ENCODE data around the gene PRRC2A. TPM values are rescaled to one million over a fixed set of nuclear protein-coding genes. Genes with fewer than 3 reads are reported as not detected.
A peak's percentile ranks its signal among the peaks of the same experiment; 100 is the strongest.

PRRC2A gene
- total RNA-seq, 1 experiment from 2014 or later, result 318 TPM

GRCh38 chr6:31659649-31660380 is 39.3 kb downstream of the PRRC2A start:
- Histone ChIP-seq H3K27ac (ENCODE audit: low read length) (peak overlapping the region; percentile 98), H3K4me3 (ENCODE audit: low read depth in 2 of 2, low read length in 2 of 2) (peak overlapping the region; percentile 99), H3K4me1 (ENCODE audit: control insufficient read depth, insufficient read depth, low read length) (peaks cover 31% of the 10 kb centered on the region), H3K27me3 (ENCODE audit: control insufficient read depth, insufficient read depth, low read length) (no peaks in the 10 kb centered on the region), H3K36me3 (ENCODE audit: control insufficient read depth, insufficient read depth, low read length) (no peaks in the 10 kb centered on the region; the same call in 1 of the 2 replicates), H3K9me3 (ENCODE audit: control insufficient read depth, insufficient read depth, low read depth, low read length) (no peaks in the 10 kb centered on the region)
- BruUV-seq (replicated peaks), result no TSS peak
- in situ Hi-C loops (cut with HindIII; ENCODE audit: low pct_unique_long_range_greater_than_20kb, low sequenced_read_pairs) (no loop called here), intact Hi-C loops (cut with micrococcal nuclease; ENCODE audit: unreplicated experiment) (no loop called here)
- ChIA-PET CTCF (no interaction called here), POLR2A (interaction anchor here (2.3 kb wide), 1 partner anchor 7 kb away, joined by 10 read pairs; the partner anchor contains the start of gene BAG6)
- TF ChIP-seq SIN3A (IDR thresholded peaks at IDR 0.05; ENCODE audit: borderline replicate concordance, insufficient read depth, low read depth, low read length) (no peak), TCF7L2 (IDR thresholded peaks at IDR 0.05; ENCODE audit: low read depth, low read length) (no peak), REST (IDR thresholded peaks at IDR 0.05; ENCODE audit: insufficient read depth in 1 of 2, low read depth in 2 of 2, low read length in 1 of 2) (peak; percentile 83)
- no peak for DNase-seq (ENCODE audit: low read depth, low spot score)
- no peak for ATAC-seq

GRCh38 chr6:31660381-31661261 is 40.1 kb downstream of the PRRC2A start, which contains the start of gene C6orf47:
Gene C6orf47, minus strand, starts transcription at chr6:31660778. Its CDS starts 831 bp downstream, at chr6:31659947.
- peaks cover 5% of the 10 kb centered on the region; the same call in 1 of the 2 replicates for H3K36me3 ChIP-seq (ENCODE audit: control insufficient read depth, insufficient read depth, low read length)
- no peaks in the 10 kb centered on the region for H3K9me3 ChIP-seq (ENCODE audit: control insufficient read depth, insufficient read depth, low read depth, low read length)
- peak within 1 kb of the TSS; percentile 98 for H3K27ac ChIP-seq (ENCODE audit: low read length)
- H3K27me3 ChIP-seq (ENCODE audit: control insufficient read depth, insufficient read depth, low read length), result no peaks in the 10 kb centered on the region
- TF ChIP-seq SIN3A (IDR thresholded peaks at IDR 0.05; ENCODE audit: borderline replicate concordance, insufficient read depth, low read depth, low read length) (peak; percentile 47; the same call in 1 of the 2 replicates), POLR2AphosphoS5 (IDR thresholded peaks at IDR 0.05; ENCODE audit: low read depth, low read length) (peak; percentile 92), TCF7L2 (IDR thresholded peaks at IDR 0.05; ENCODE audit: low read depth, low read length) (no peak), REST (IDR thresholded peaks at IDR 0.05; ENCODE audit: insufficient read depth in 1 of 2, low read depth in 2 of 2, low read length in 1 of 2) (peak in 1 of 2 experiments; percentile 50; a peak in 1 of 4 replicates)
- ATAC-seq (peak; percentile 89), DNase-seq (ENCODE audit: low read depth, low spot score) (no peak)
- POLR2A ChIA-PET, result interaction anchor here (0.6 to 2.3 kb wide), 4 partner anchors 8 to 441 kb away, joined by 3 to 10 read pairs (median 6); partner anchors contain the start of genes BAG6 and HSPA1B
- no TSS peak for BruUV-seq (replicated peaks)
- peaks cover 31% of the 10 kb centered on the region for H3K4me1 ChIP-seq (ENCODE audit: control insufficient read depth, insufficient read depth, low read length)
- peak within 1 kb of the TSS; percentile 99 for H3K4me3 ChIP-seq (ENCODE audit: low read depth in 2 of 2, low read length in 2 of 2)
- intact Hi-C loops (cut with micrococcal nuclease; ENCODE audit: unreplicated experiment) (no loop called here), in situ Hi-C loops (cut with HindIII; ENCODE audit: low pct_unique_long_range_greater_than_20kb, low sequenced_read_pairs) (no loop called here)
- CTCF ChIA-PET, result interaction anchor here (0.7 kb wide), 1 partner anchor 9 kb away, joined by 6 read pairs; no protein-coding TSS in a partner anchor

Measured in Panc1 (cell line).